Measurements from ENCODE around the gene ZNF700.
A peak's percentile ranks its signal among the peaks of the same experiment; 100 is the strongest.
"Not testable (repeated sequence)": the region's sequence is repeated elsewhere in the genome, so short reads cannot be mapped to it uniquely, and the experiment has no call there.

Gene ZNF700

DNA sequence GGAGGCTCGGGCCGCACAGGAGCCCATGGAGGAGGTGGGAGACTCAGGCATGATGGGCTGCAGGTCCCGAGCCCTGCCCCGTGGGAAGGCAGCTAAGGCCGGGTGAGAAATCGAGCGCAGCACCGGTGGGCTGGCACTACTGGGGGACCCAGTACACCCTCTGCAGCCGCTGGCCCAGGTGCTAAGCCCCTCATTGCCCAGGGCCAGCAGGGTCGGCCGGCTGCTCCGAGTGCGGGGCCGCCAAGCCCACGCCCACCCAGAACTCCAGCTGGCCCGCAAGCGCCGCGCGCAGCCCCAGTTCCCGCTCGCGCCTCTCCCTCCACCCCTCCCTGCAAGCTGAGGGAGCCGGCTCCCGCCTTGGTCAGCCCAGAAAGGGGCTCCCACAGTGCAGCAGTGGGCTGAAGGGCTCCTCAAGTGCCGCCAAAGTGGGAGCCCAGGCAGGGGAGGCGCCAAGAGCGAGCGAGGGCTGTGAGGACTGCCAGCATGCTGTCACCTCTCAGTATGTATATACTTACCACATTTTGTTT is 16.5 kb downstream of the ZNF700 start:
- not testable (repeated sequence) for DNase-seq

DNA sequence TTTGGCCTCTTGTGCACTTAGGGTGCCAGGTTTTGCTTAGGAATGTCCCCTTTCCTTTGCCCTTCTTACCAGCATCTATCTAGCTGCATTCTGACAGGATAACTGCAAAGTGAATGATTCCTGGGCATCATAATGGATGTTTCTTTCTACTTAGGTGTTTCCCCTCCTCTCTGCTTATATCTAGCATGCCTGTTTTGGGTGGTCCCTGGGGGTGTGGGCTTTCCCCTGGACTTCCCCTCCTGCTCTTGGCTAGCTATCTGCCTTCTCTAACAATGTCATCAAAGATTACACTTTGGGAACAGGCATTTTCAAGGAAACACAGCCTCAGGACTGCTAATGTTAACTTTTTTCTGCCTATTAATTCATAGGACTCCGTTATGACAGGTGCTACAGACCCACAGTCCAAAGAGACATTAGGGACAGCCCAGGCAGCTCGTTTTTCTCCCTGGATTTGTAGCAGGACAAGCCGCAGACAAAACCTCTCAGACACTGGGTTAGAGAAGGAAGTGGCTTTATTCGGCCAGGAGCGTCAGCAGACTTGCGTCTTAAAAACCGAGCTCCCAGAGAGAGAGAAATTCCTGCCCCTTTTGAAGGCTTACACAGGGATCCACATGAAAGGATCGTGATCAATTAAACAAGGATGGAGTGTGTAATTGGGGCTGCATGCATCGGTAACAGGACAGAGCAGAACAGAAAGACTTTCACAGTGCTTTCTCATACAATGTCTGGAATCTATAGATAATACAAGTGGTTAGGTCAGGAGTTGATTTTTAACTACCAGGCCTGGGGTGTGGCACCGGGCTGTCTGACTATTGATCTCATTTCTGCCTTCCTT is 17.3 kb downstream of the ZNF700 start:
- no peak for DNase-seq

DNA sequence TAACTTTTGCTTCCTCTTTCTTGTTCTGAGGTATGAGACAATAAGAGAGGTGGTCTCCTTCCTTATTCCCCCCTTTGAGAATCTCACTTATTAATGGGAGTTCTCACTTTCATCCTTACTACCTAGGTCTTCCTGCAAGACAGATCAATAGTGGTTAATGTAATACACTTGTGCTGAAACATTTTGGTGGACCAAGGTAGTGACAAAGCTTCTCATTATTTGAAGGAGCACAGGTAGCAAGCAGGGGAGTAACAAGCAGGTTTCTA is 17.9 kb downstream of the ZNF700 start:
- no peak for DNase-seq

DNA sequence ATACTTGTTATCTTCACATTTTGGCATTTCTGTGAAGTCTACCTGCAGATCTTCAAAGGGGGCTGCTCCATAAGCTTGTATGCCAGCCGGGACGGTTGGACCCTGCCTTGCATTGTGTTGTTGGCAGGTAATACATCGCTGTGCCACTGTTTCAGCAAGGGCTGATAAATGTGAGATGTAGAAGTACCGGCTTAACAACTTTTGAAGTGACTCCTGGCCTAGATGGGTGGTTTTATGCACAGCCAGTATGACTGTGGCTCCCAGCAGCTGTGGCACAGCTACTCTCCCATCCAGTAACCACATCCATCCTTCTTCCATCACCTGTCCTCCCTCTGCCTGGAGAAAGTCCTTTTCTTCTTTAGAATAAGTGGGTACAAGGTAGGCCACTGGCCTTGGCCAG is 19.7 kb downstream of the ZNF700 start:
- DNase-seq: no peak

DNA sequence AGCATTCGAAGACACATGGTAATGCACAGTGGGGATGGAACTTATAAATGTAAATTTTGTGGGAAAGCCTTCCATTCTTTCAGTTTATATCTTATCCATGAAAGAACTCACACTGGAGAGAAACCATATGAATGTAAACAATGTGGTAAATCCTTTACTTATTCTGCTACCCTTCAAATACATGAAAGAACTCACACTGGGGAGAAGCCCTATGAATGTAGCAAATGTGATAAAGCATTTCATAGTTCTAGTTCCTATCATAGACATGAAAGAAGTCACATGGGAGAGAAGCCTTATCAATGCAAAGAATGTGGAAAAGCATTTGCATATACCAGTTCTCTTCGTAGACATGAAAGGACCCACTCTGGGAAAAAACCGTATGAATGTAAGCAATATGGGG is 23.7 kb downstream of the ZNF700 start:
- no peak for DNase-seq

DNA sequence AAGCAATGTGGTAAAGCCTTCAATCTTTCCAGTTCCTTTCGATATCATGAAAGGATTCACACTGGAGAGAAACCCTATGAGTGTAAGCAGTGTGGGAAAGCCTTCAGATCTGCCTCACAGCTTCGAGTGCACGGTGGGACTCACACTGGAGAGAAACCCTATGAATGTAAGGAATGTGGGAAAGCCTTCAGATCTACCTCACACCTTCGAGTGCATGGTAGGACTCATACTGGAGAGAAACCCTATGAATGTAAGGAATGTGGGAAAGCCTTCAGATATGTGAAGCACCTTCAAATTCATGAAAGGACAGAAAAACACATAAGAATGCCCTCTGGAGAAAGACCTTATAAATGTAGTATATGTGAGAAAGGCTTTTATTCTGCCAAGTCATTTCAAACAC is 24.3 kb downstream of the ZNF700 start:
- DNase-seq: no peak

DNA sequence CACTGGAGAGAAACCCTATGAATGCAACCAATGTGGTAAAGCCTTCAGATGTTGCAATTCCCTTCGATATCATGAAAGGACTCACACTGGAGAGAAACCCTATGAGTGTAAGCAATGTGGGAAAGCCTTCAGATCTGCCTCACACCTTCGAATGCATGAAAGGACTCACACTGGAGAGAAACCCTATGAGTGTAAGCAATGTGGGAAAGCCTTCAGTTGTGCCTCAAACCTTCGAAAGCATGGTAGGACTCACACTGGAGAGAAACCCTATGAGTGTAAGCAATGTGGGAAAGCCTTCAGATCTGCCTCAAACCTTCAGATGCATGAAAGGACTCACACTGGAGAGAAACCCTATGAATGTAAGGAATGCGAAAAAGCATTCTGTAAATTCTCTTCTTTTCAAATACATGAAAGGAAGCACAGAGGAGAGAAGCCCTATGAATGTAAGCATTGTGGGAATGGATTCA is 24.7 kb downstream of the ZNF700 start:
- not testable (repeated sequence) for DNase-seq

DNA sequence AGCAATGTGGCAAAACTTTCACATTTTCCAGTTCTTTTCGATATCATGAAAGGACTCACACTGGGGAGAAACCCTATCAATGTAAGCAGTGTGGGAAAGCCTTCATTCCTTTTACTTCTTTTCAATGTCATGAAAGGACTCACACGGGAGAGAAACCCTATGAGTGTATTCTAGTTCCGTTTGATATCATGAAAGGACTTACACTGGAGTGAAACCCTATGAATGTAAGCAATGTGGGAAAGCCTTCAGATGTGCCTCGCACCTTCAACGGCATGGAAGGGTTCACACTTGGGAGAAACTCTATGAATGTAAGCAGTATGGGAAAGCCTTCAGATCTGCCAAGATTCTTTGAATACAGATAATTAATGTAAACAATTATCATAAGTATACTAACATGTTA is 25.4 kb downstream of the ZNF700 start:
- no peak for DNase-seq

DNA sequence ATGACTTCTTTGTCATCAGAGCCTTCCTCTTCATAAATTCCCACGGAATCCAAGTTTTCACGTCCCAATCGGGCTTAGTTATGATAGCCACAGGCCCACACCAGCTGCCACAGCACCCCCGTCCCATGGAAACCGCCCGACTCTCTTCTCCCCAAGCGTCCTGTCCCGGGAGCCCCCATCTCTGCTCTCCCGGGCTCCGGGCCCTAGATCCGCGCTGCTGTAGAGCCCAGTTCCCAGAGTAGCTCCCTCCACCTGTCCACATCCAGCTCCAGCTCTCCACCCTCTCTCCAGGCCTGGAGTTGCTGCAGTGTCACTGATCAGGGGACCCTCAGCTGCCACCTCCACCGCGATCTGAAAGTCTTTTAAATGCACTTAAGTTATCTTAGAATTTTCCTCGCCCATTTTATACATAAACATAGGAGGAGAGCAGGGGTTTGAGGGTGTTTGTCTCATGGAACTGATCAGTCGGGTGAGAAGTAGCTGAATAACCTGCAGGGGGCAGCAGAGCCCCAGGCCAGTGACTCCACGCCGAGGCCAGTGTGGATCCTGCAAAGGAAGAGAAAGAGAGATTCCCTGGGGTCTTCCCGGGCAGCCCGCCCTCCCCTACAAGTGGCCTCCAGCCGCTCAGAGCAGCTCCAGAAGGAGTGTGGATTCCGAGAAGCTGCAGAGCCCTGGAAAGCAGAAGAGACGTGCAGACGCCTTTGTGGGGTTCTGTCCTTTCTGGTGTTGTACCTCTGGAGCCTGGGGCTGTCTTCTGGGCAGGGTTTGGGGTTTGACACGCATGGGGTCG is 38.9 kb downstream of the ZNF700 start:
- peak; percentile 68 for DNase-seq

DNA sequence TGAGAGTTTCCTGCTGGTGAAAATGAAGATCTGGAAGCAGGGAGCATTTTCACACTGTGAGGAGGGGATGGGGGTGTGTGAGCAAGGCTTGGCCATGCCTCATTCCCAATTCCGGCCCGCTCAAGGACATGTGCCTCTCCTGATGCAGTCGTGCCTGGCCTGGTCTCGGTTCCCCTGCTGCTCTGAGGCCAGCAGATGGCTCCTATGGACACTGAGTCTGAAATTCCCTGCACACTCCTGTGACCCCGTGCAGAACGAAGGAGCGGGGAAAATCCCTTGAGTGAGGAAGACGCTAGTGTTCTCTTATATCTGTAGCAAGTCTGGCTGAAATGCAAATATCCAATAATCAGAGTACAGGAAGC is 39.6 kb downstream of the ZNF700 start:
- no peak for DNase-seq

DNA sequence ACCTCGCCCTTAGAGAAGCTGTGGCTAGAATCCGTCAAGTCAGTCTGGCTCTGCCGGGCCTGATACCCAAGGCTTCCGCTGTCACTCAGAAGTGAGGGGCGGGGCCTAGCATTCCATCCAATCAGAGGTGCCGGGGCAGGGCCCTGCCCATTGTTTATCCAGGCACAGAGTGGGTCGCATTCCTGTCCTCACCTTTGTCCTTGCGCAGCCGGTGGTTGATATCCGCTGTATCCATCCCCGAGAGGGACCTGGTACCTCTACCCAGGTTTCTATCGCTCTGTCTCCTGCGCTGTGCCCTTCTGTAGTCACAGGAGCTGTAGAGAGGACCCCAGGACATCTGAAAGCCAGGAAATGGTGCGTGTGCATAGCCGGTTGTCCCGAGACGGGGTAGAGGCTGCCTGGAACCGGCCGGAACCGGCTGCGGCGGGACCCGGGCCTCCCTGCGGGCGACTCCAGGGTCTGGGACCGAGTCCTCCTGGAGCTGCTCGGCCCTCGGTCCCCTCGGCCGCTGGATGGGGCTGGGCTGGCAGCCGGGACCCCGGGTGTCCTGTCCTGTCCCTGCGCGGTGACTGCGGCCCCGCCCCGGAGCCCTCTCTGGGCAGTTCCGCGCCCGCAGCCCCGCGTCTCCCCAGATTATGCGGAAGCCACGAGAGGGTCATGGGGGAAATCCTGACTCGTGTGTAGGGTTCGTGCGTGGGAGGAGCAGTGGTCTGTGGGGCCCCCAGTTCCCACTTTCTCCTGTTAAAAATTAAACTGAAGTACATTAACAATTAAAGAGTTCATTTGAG is 40.1 kb downstream of the ZNF700 start, which contains the start of gene ZNF763:
TSS of gene ZNF763 (plus strand) at position 183 of the 788 bp plus-strand sequence. CDS start at position 352, 169 bp downstream.
- peak; percentile 90 for DNase-seq

DNA sequence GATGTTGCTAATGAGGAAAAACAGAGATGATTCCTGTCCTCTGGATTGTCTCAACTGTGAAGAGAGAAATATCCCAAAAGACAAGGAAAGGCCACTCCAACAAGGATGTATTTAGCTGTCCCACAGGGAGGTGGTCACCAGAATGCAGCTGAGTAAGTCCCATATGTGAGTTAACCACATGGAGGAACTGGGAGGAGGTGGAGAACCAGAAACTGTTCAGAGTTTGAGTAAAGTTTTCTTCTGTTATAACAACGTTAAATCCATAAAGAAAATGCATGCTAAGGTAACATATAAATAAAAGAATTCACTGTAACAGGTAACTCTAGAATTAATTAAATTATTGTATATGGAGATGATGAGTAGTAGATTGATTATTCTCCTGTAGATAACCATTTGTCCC is 45.3 kb downstream of the ZNF700 start:
- DNase-seq: no peak

DNA sequence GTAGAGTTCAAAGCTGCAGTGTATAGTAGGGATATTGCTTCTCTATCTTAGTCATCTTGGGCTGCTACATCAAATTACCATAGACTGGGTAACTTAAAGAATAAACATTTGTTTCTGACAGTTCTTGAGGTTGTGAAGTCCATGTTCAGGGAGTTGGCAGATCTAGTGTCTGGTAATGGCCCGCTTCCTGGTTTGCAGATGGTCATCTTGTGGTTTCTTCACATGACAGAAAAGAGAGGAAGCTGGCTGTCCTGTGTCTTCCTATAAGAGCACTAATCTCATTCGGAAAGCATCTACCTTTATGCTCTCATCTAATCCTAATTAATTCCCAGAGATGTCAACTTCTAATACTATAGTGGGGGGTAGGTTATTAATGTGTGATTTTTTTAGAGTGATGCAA is 46.1 kb downstream of the ZNF700 start:
- no peak for DNase-seq

DNA sequence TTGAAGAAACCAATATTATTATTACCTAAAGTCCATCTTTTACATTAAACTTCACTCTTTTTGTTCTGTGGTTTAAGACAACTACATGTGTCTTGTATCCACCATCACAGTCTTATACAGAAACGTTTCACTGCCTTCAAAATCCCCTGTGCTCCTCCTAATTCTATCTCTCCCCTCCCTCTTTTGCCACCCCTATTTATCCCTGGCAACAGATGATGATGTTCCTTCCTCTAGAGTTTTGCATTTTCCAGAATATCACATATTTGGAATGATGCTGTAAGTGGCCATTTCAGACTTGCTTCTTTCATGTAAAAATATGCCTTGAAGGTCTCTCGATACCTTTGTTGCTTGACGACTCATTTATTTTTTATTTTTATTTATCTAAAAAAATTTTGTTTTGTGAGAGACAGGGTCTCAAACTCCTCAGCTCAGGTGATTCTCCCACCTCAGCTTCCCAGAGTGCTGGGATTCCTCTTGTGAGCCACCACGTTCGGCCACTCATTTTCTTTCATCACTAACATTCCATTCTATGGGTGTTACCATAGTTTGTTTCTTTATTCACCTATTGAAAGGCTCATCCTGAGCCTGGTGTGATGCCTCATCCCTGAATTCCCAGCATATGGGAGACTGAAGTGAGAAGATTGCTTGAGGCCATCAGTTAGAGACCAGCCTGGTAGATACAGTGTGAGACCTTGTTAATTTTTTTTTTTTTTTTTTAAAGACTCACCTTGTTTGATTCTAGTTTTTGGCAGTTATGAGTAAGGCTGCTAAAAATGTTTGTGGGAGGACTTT is 48.3 kb downstream of the ZNF700 start:
- no peak for DNase-seq

DNA sequence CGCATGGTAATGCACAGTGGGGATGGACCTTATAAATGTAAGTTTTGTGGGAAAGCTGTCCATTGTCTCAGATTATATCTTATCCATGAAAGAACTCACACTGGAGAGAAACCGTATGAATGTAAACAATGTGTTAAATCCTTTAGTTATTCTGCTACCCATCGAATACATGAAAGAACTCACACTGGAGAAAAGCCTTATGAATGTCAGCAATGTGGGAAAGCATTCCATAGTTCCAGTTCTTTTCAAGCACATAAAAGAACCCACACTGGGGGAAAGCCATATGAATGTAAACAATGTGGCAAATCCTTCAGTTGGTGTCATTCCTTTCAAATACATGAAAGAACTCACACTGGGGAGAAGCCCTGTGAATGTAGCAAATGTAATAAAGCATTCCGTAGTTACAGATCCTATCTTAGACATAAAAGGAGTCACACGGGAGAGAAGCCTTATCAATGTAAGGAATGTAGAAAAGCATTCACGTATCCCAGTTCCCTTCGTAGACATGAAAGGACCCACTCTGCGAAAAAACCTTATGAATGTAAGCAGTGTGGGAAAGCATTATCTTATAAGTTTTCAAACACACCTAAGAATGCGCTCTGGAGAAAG is 53.7 kb downstream of the ZNF700 start:
- no peak for DNase-seq

DNA sequence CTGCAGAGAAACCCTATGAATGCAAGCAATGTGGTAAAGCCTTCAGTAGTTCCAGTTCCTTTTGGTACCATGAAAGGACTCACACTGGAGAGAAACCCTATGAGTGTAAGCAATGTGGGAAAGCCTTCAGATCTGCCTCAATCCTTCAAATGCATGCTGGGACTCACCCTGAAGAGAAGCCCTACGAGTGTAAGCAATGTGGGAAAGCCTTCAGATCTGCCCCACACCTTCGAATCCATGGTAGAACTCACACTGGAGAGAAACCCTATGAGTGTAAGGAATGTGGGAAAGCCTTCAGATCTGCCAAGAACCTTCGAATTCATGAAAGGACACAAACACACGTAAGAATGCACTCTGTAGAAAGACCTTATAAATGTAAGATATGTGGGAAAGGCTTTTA is 54.6 kb downstream of the ZNF700 start:
- no peak for DNase-seq

DNA sequence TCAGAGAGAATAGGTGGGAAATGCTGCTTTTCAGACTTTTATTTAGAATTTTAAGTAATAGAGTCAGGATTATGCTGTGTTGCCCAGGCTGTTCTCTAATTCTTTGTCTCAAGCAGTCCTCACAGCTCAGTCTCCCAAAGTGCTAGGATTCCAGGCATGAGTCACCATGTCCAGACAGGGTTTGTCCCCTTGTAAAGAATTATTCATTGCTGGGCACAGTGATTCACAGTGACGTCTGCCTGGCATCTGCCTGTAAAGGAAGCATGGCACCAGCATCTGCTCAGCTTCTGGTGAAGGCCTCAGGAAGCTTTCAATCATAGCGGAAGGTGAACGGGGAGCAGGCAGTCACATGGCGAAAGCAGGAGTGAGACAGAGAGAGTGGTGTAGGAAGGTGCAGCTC is 57.6 kb downstream of the ZNF700 start:
- DNase-seq: no peak

DNA sequence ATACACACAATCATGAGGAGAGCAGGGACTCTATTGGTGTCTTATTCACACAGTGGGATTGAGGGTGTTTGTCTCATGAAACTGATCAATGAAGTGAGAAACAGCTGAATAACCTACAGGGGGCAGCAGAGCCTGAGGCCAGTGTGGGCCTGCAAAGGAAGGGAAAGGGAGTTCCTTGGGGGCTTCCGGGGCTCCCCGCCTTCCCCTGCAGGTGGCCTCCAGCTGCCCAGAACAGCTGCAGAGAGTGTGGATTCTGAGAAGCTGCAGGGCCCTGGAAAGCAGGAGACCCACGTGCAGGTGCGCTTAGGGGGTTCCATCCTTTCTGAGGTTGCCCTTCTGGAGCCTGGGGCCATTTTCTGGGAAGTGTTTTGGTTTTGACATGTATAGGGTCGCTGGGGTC is 60.1 kb downstream of the ZNF700 start:
- DNase-seq: no peak

DNA sequence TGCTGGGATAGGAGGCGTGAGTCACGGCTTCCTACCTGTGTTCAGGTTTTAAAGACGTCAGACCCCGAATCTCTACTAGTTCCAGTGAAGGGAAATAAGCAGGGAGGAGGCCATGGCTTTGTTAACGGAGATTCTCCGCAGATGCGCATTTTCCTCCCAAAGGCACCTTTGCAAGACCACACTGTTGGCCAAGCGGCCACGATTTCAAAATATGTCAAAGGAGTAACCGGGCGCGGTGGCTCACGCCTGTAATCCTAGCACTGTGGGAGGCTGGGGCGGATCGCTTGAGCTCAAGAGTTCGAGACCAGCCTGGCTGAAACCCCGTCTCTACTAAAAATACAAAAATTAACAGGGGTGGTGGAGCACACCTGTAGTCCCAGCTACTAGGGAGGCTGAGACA is 61.8 kb downstream of the ZNF700 start:
- DNase-seq: no peak

DNA sequence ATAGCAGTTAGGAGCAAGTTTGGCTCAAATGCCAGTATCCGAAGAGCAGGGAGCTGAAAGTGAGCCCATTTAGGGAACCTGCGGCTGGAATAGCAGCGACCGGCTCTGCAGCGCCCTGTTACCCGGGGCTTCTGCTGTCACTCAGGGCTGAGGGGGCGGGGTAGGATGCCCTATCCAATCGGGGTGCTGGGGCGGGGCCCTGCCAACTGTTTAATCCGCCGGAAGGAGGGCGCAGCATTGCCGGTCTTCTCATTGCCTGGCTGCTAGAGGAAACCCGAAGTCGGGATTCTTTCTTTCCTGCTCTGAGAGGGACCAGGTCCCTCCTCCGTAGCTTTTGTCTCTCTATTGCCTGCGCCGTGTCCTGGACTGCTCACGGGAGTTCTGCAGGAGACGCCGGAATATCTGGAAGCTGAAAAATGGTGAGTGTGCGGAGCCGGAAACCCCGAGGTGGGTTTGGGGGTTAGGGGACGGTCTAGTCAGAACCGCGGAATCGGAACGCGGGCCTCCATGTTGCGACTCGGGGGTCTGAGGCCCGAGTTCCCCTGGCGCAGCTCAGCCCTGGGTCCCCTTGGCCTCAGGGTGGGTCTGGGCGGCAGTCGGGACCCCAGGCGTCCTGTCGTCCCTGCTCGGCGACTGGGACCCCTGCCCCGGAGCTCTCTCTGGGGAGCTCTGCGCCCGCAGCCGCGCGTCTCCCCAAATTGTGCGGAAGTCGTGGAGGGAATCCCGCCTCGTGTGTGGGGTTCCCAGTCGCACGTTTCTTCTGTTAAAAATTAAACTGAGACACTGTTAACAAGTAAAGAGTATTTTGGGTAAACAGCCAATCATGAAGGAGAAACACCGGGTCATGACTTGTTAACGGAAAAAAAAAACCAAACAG is 62.7 kb downstream of the ZNF700 start:
- peak; percentile 90 for DNase-seq

DNA sequence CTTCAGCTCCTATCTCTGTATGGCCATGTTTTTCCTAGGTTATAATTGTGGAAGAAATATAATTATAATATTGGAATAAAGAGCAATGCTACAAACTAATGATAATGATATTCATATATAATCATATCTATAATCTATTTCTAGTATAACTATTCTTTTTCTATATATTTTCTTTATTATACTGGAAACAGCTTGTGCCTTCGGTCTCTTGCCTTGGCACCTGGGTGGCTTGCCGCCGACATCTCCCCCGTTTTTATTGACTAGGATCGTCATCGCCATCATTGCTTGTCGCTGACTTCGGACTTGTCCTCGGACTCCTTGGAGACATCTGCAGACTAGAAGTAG is 64.2 kb downstream of the ZNF700 start:
- DNase-seq: no peak

Data from CD4-positive, alpha-beta T cell treated with Interferon gamma for 1 hour (primary cell).